Measurements from ENCODE around the gene MLLT3.

GRCh38 chr9:20303066-20303465 lies 319.2 kb downstream of the MLLT3 start:
- TF ChIP-seq CTCF (conservative IDR thresholded peaks at IDR 0.05; ENCODE audit: low read length) (no peak), EZH2phosphoT487 (IDR thresholded peaks at IDR 0.05; ENCODE audit: borderline replicate concordance) (no peak)

Data from Loucy (cell line).